IMR-90 (cell line): Measurements from ENCODE around the gene NUDT6. TPM values are rescaled to one million over a fixed set of nuclear protein-coding genes. Genes with fewer than 3 reads are reported as not detected.

ENCODE experiments used
- ATAC-seq: fragments of 200-7000 bp; cut with Tn5 transposase; 2 replicates; pipeline ENCODE4 v1.9.1; 2020; ENCODE audit warnings: low read depth, mild to moderate bottlenecking, moderate library complexity
- BruUV-seq: library from RNA; stranded (reverse); fragments of 400-500 nt; replicated peaks from 2 replicates; lab custom pipeline; 2021; lab: Mats Ljungman, UMichigan
- CTCF ChIA-PET: fragments of 300-600 bp; formaldehyde crosslinking; extraction: SDS; loops from one replicate; lab custom pipeline; 2021; ENCODE audit warnings: antibody characterized with exemption; lab: Yijun Ruan, JAX
- POLR2A ChIA-PET: fragments of 300-600 bp; sonication (Branson Sonifier 250); formaldehyde crosslinking; loops from one replicate; lab custom pipeline; 2022; ENCODE audit warnings: antibody characterized with exemption; ENCODE audit not compliant: unreplicated experiment; lab: Charles Lee
- DNase-seq: peaks from one replicate; pipeline ENCODE4 v3.0.0; 2013
- H2AFZ ChIP-seq: replicated peaks from 2 replicates; pipeline ENCODE3; 2013; ENCODE audit warnings: low read length, mild to moderate bottlenecking; ENCODE audit not compliant: poor library complexity
- H2AK5ac ChIP-seq: 2 replicates; pipeline ENCODE4 v1.6.1; 2013; ENCODE audit warnings: low read depth, low read length, inconsistent platforms
- H2AK9ac ChIP-seq: replicated peaks from 2 replicates; pipeline ENCODE3; 2013; ENCODE audit warnings: mild to moderate bottlenecking, low read depth, low read length, moderate library complexity; ENCODE audit not compliant: poor library complexity
- H2BK120ac ChIP-seq: 2 replicates; pipeline ENCODE4 v1.6.1; 2013; ENCODE audit warnings: low read depth, low read length, inconsistent platforms
- H2BK15ac ChIP-seq: 3 replicates; pipeline ENCODE4 v1.6.1; 2013; ENCODE audit warnings: low read depth, low read length, inconsistent platforms
- H2BK20ac ChIP-seq: 2 replicates; pipeline ENCODE4 v1.6.1; 2013; ENCODE audit warnings: low read depth, mild to moderate bottlenecking, inconsistent platforms, low read length, moderate library complexity
- H2BK5ac ChIP-seq: 2 replicates; pipeline ENCODE4 v1.6.1; 2013; ENCODE audit warnings: mild to moderate bottlenecking, low read depth, low read length, inconsistent platforms; ENCODE audit not compliant: poor library complexity, severe bottlenecking
- H3K14ac ChIP-seq: replicated peaks from 2 replicates; pipeline ENCODE4 v1.6.1; 2013; ENCODE audit warnings: low read depth, low read length, inconsistent platforms
- H3K18ac ChIP-seq: 2 replicates; pipeline ENCODE4 v1.6.1; 2013; ENCODE audit warnings: low read depth, low read length, control low read depth
- H3K23ac ChIP-seq: 2 replicates; pipeline ENCODE4 v1.6.1; 2013; ENCODE audit warnings: low read depth, low read length, inconsistent platforms
- H3K27ac ChIP-seq: 2 replicates; pipeline ENCODE4 v1.5.1; 2013; ENCODE audit warnings: mild to moderate bottlenecking, control low read depth, low read length; ENCODE audit not compliant: insufficient read depth
- H3K27me3 ChIP-seq: 2 replicates; pipeline ENCODE4 v1.6.1; 2013; ENCODE audit warnings: low read length; ENCODE audit not compliant: control insufficient read depth, insufficient read depth
- H3K36me3 ChIP-seq: 2 replicates; pipeline ENCODE4 v1.6.1; 2013; ENCODE audit warnings: low read length, mixed read lengths; ENCODE audit not compliant: control insufficient read depth, insufficient read depth
- H3K4ac ChIP-seq: 2 replicates; pipeline ENCODE4 v1.6.1; 2013; ENCODE audit warnings: low read depth, low read length, inconsistent platforms
- H3K4me1 ChIP-seq: 2 replicates; pipeline ENCODE4 v1.6.1; 2013; ENCODE audit warnings: low read length, mixed read lengths; ENCODE audit not compliant: control insufficient read depth, insufficient read depth
- H3K4me2 ChIP-seq: 2 replicates; pipeline ENCODE4 v1.6.1; 2013; ENCODE audit warnings: low read depth, mild to moderate bottlenecking, control low read depth, low read length, moderate library complexity
- H3K4me3 ChIP-seq: 2 replicates; pipeline ENCODE4 v1.5.1; 2013; ENCODE audit warnings: low read depth, mild to moderate bottlenecking, control low read depth, low read length, moderate library complexity; ENCODE audit not compliant: insufficient read depth
- H3K56ac ChIP-seq: 2 replicates; pipeline ENCODE4 v1.6.1; 2013; ENCODE audit warnings: low read length, inconsistent platforms; ENCODE audit not compliant: insufficient read depth; ENCODE audit errors: extremely low read depth
- H3K79me1 ChIP-seq, 2 experiments: 2 replicates each; pipeline ENCODE4 v1.6.1; 2013; ENCODE audit warnings: low read length in 2 of 2, inconsistent platforms in 1 of 2, low read depth in 1 of 2
- H3K9ac ChIP-seq: 2 replicates; pipeline ENCODE4 v1.6.1; 2013; ENCODE audit warnings: low read depth, low read length, control low read depth
- H3K9me1 ChIP-seq: 2 replicates; pipeline ENCODE4 v1.6.1; 2013; ENCODE audit warnings: low read length, inconsistent platforms; ENCODE audit not compliant: insufficient read depth
- H3K9me3 ChIP-seq: 2 replicates; pipeline ENCODE4 v1.6.1; 2013; ENCODE audit warnings: low read length; ENCODE audit not compliant: control insufficient read depth, insufficient read depth
- H4K20me1 ChIP-seq: 2 replicates; pipeline ENCODE4 v1.6.1; 2013; ENCODE audit warnings: low read length, inconsistent platforms; ENCODE audit not compliant: insufficient read depth
- H4K5ac ChIP-seq: 2 replicates; pipeline ENCODE4 v1.6.1; 2013; ENCODE audit warnings: mild to moderate bottlenecking, low read depth, low read length, control low read depth
- H4K8ac ChIP-seq, 2 experiments: 2 replicates each; pipeline ENCODE4 v1.6.1; 2013; ENCODE audit warnings: low read depth in 2 of 2, low read length in 2 of 2, control low read depth in 1 of 2, inconsistent platforms in 1 of 2
- H4K91ac ChIP-seq: 2 replicates; pipeline ENCODE4 v1.6.1; 2013; ENCODE audit warnings: low read depth, low read length, inconsistent platforms; ENCODE audit not compliant: insufficient read depth
- MAZ ChIP-seq: IDR thresholded peaks from 2 replicates; pipeline ENCODE4 v1.6.1; 2012; ENCODE audit warnings: low read depth, mild to moderate bottlenecking, low read length, improper control_type of control experiment, moderate library complexity, borderline replicate concordance
- RAD21 ChIP-seq: IDR thresholded peaks from 2 replicates; pipeline ENCODE4 v1.6.1; 2012; ENCODE audit warnings: low read length, improper control_type of control experiment
- SMC3 ChIP-seq: fragments of 150-350 bp; IDR thresholded peaks from 2 replicates; pipeline ENCODE4 v1.6.1; 2016; ENCODE audit warnings: low read depth, mild to moderate bottlenecking, antibody characterized with exemption, low read length, moderate library complexity
- dilution Hi-C: fragments of 300-500 bp; cut with HindIII; formaldehyde crosslinking; loops from one replicate; pipeline ENCODE4 v1.14.3; 2018; ENCODE audit warnings: low sequenced_read_pairs; ENCODE audit not compliant: unreplicated experiment
- in situ Hi-C: fragments of 300-500 bp; cut with MboI; formaldehyde crosslinking; loops from 3 replicates; pipeline ENCODE4 v1.14.3; 2019; ENCODE audit warnings: low sequenced_read_pairs, inconsistent platforms, mixed read lengths
- intact Hi-C: fragments of 100-400 bp; cut with micrococcal nuclease; formaldehyde crosslinking; loops from 2 replicates; pipeline ENCODE4 v1.10.0; 2022
- polyA plus RNA-seq, 3 experiments: library from polyadenylated mRNA; depleted of rRNA; stranded (reverse); fragments of >200 nt; gene quantifications; 2 replicates each; pipeline ENCODE4 v1.2.3, GENCODE V29; 2012; ENCODE audit warnings: low replicate concordance in 1 of 3
- total RNA-seq: library from RNA; depleted of rRNA; stranded (reverse); fragments of >200 nt; gene quantifications from 2 replicates; pipeline ENCODE4 v1.2.3, GENCODE V29; 2012
- TF ChIP-seq, protein P1 (sequence below): conservative IDR thresholded peaks from 2 replicates; pipeline ENCODE4 v1.5.1; 2012; ENCODE audit warnings: mild to moderate bottlenecking, low read depth, low read length, improper control_type of control experiment

Gene NUDT6
- total and polyA plus RNA-seq, 2 of the 4 experiments (the other 2 are of a cell fraction): 2.7 to 4.8 TPM

- ChIA-PET POLR2A (no interaction called here), CTCF (interaction anchor here (0.7 to 1.1 kb wide), 3 partner anchors 11 to 354 kb away, joined by 3 to 4 read pairs (median 3); partner anchors contain the start of gene BBS12)
- no peak overlapping the region for H4K91ac ChIP-seq
- no peaks in the 10 kb centered on the region for H3K27me3 ChIP-seq
- no peaks in the 10 kb centered on the region for H3K9me1 ChIP-seq
- H4K5ac ChIP-seq: no peak overlapping the region
- TF ChIP-seq, protein P1, sequence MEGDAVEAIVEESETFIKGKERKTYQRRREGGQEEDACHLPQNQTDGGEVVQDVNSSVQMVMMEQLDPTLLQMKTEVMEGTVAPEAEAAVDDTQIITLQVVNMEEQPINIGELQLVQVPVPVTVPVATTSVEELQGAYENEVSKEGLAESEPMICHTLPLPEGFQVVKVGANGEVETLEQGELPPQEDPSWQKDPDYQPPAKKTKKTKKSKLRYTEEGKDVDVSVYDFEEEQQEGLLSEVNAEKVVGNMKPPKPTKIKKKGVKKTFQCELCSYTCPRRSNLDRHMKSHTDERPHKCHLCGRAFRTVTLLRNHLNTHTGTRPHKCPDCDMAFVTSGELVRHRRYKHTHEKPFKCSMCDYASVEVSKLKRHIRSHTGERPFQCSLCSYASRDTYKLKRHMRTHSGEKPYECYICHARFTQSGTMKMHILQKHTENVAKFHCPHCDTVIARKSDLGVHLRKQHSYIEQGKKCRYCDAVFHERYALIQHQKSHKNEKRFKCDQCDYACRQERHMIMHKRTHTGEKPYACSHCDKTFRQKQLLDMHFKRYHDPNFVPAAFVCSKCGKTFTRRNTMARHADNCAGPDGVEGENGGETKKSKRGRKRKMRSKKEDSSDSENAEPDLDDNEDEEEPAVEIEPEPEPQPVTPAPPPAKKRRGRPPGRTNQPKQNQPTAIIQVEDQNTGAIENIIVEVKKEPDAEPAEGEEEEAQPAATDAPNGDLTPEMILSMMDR: peak; percentile 67
- TF ChIP-seq RAD21 (peak; percentile 60), MAZ (no peak), SMC3 (peak; percentile 59; the same call in 1 of the 2 replicates)
- H4K20me1 ChIP-seq: no peaks in the 10 kb centered on the region
- H2BK15ac ChIP-seq: no peak overlapping the region
- no peak overlapping the region for H3K4me2 ChIP-seq
- no peak overlapping the region for H3K4me3 ChIP-seq
- peaks cover 4 to 10% of the 10 kb centered on the region in 2 experiments; a peak in 3 of 4 replicates for H3K79me1 ChIP-seq
- H3K27ac ChIP-seq: no peak overlapping the region
- intact Hi-C loops (loop anchor here (2.0 to 10.0 kb wide), 4 partner anchors 328 to 1184 kb away; no protein-coding TSS in a partner anchor), in situ Hi-C loops (no loop called here), dilution Hi-C loops (no loop called here)
- H2BK120ac ChIP-seq: no peak overlapping the region
- H3K9me3 ChIP-seq: no peaks in the 10 kb centered on the region
- H2AFZ ChIP-seq: no peak overlapping the region
- no peak overlapping the region for H2AK5ac ChIP-seq
- no peak overlapping the region for H2BK20ac ChIP-seq
- no TSS peak for BruUV-seq
- no peak overlapping the region for H3K14ac ChIP-seq
- H3K9ac ChIP-seq: no peak overlapping the region
- ATAC-seq (no peak), DNase-seq (peak; percentile 41)
- H2BK5ac ChIP-seq: no peak overlapping the region
- H3K4ac ChIP-seq: no peak overlapping the region
- H3K18ac ChIP-seq: no peak overlapping the region
- H3K4me1 ChIP-seq: no peaks in the 10 kb centered on the region
- H4K8ac ChIP-seq: no peak overlapping the region
- no peak overlapping the region for H3K56ac ChIP-seq
- no peak overlapping the region for H3K23ac ChIP-seq
- peaks cover 9% of the 10 kb centered on the region for H3K36me3 ChIP-seq
- no peak overlapping the region for H2AK9ac ChIP-seq
These were observed 8.5 kb upstream of the NUDT6 start for GRCh38 chr4:122930862-122931261.
